ENCODE results near the gene MAP1B.

GRCh38 chr5:72184408-72184807 is 77.1 kb downstream of the MAP1B start:
- TF ChIP-seq, protein P1, sequence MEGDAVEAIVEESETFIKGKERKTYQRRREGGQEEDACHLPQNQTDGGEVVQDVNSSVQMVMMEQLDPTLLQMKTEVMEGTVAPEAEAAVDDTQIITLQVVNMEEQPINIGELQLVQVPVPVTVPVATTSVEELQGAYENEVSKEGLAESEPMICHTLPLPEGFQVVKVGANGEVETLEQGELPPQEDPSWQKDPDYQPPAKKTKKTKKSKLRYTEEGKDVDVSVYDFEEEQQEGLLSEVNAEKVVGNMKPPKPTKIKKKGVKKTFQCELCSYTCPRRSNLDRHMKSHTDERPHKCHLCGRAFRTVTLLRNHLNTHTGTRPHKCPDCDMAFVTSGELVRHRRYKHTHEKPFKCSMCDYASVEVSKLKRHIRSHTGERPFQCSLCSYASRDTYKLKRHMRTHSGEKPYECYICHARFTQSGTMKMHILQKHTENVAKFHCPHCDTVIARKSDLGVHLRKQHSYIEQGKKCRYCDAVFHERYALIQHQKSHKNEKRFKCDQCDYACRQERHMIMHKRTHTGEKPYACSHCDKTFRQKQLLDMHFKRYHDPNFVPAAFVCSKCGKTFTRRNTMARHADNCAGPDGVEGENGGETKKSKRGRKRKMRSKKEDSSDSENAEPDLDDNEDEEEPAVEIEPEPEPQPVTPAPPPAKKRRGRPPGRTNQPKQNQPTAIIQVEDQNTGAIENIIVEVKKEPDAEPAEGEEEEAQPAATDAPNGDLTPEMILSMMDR (IDR thresholded peaks at IDR 0.05; ENCODE audit: borderline replicate concordance, extremely low read depth, low read length, poor library complexity, severe bottlenecking), result no peak
- TF ChIP-seq EZH2 (IDR thresholded peaks at IDR 0.05; ENCODE audit: borderline replicate concordance, low read depth, low read length, severe bottlenecking), result no peak
